ENCODE measurements around the gene SLC38A9.

SLC38A9 gene

DNA sequence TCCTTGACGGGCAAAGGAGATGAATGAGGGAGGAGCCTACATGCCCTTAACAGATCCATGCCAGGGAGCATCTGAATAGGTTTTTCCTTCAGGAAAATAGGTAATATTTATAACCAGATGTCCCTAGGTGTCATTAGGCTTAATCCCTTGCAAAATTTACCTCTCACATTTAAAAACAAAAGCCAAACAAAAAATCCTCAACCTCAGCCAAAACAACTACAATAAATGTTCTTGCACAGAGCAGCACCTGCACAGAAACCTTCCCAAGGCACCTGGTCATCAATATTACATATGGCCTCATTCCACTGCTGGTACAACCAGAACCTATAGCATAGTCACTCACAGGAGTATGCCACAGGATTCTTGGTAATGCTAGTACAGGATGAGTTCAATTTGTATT is 30.1 kb downstream of the SLC38A9 start:
- Histone ChIP-seq H3K9me3 (replicated peaks; ENCODE audit: insufficient read depth, low read length) (no peaks in the 10 kb centered on the region), H3K36me3 (replicated peaks; ENCODE audit: insufficient read depth, low read length) (no peaks in the 10 kb centered on the region), H3K4me2 (ENCODE audit: low read depth, low read length) (no peak overlapping the region), H3K79me2 (ENCODE audit: low read length) (no peaks in the 10 kb centered on the region), H3K9ac (ENCODE audit: low read length) (no peak overlapping the region), H3K27ac (ENCODE audit: low read length) (no peak overlapping the region), H3K4me1 (ENCODE audit: low read length) (peaks cover 2% of the 10 kb centered on the region; the same call in 1 of the 2 replicates), H3K27me3 (replicated peaks; ENCODE audit: insufficient read depth, low read length) (no peaks in the 10 kb centered on the region), H4K20me1 (ENCODE audit: insufficient read depth, low read length) (no peaks in the 10 kb centered on the region), H3K4me3 (ENCODE audit: low read length) (no peak overlapping the region), H2AFZ (ENCODE audit: low read length) (no peak overlapping the region), H3K9me2 (replicated peaks; ENCODE audit: insufficient read depth, low read length) (no peaks in the 10 kb centered on the region), H3F3A (ENCODE audit: insufficient read depth, low read length) (no peaks in the 10 kb centered on the region; the same call in 1 of the 2 replicates)
- TF ChIP-seq, protein P1, sequence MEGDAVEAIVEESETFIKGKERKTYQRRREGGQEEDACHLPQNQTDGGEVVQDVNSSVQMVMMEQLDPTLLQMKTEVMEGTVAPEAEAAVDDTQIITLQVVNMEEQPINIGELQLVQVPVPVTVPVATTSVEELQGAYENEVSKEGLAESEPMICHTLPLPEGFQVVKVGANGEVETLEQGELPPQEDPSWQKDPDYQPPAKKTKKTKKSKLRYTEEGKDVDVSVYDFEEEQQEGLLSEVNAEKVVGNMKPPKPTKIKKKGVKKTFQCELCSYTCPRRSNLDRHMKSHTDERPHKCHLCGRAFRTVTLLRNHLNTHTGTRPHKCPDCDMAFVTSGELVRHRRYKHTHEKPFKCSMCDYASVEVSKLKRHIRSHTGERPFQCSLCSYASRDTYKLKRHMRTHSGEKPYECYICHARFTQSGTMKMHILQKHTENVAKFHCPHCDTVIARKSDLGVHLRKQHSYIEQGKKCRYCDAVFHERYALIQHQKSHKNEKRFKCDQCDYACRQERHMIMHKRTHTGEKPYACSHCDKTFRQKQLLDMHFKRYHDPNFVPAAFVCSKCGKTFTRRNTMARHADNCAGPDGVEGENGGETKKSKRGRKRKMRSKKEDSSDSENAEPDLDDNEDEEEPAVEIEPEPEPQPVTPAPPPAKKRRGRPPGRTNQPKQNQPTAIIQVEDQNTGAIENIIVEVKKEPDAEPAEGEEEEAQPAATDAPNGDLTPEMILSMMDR (IDR thresholded peaks at IDR 0.05; ENCODE audit: low read length), result no peak
- TF ChIP-seq EZH2phosphoT487 (IDR thresholded peaks at IDR 0.05; ENCODE audit: low read length), result no peak
- TF ChIP-seq EZH2 (optimal IDR thresholded peaks at IDR 0.05; ENCODE audit: low read depth, low read length), result no peak
- DNase-seq, result no peak

DNA sequence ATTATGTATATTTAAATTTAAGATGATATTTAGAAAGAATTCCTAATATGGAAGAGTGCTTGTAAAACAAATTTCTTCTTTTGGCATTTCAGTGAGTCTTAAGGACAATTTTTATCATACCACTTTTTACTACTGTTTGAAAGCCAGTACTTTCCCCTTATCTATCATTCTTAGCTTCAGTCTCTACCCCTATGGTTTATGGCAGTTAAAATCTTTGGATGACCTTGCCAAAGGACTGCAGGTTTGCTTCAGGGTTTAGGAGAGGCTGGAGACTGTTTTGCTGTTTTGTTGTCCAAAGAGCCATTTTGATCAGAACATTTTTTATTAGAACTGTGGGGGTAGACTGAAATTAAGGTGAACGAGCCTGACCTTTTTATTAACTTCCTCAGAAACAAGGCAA is 30.8 kb downstream of the SLC38A9 start:
- Histone ChIP-seq H3K27ac (ENCODE audit: low read length) (no peak overlapping the region), H2AFZ (ENCODE audit: low read length) (no peak overlapping the region), H3K36me3 (replicated peaks; ENCODE audit: insufficient read depth, low read length) (no peaks in the 10 kb centered on the region), H3K9me3 (replicated peaks; ENCODE audit: insufficient read depth, low read length) (no peaks in the 10 kb centered on the region), H3K27me3 (replicated peaks; ENCODE audit: insufficient read depth, low read length) (no peaks in the 10 kb centered on the region), H3K4me1 (ENCODE audit: low read length) (peaks cover 4% of the 10 kb centered on the region; the same call in 1 of the 2 replicates), H3K4me2 (ENCODE audit: low read depth, low read length) (no peak overlapping the region), H3K9me2 (replicated peaks; ENCODE audit: insufficient read depth, low read length) (no peaks in the 10 kb centered on the region), H3F3A (ENCODE audit: insufficient read depth, low read length) (no peaks in the 10 kb centered on the region; the same call in 1 of the 2 replicates), H3K79me2 (ENCODE audit: low read length) (no peaks in the 10 kb centered on the region), H3K4me3 (ENCODE audit: low read length) (no peak overlapping the region), H3K9ac (ENCODE audit: low read length) (no peak overlapping the region), H4K20me1 (ENCODE audit: insufficient read depth, low read length) (no peaks in the 10 kb centered on the region)
- no peak for DNase-seq
- no peak for TF ChIP-seq EZH2phosphoT487 (IDR thresholded peaks at IDR 0.05; ENCODE audit: low read length)
- TF ChIP-seq, protein P1 (IDR thresholded peaks at IDR 0.05; ENCODE audit: low read length), result no peak
- TF ChIP-seq EZH2 (optimal IDR thresholded peaks at IDR 0.05; ENCODE audit: low read depth, low read length), result no peak

- no peaks in the 10 kb centered on the region for H3K9me2 ChIP-seq (replicated peaks; ENCODE audit: insufficient read depth, low read length)
- no peak overlapping the region for H3K9ac ChIP-seq (ENCODE audit: low read length)
- H3K4me3 ChIP-seq (ENCODE audit: low read length), result no peak overlapping the region
- H3K79me2 ChIP-seq (ENCODE audit: low read length), result no peaks in the 10 kb centered on the region
- no peak for TF ChIP-seq EZH2phosphoT487 (IDR thresholded peaks at IDR 0.05; ENCODE audit: low read length)
- TF ChIP-seq, protein P1 (IDR thresholded peaks at IDR 0.05; ENCODE audit: low read length), result no peak
- no peak for TF ChIP-seq EZH2 (optimal IDR thresholded peaks at IDR 0.05; ENCODE audit: low read depth, low read length)
- H3K27me3 ChIP-seq (replicated peaks; ENCODE audit: insufficient read depth, low read length), result no peaks in the 10 kb centered on the region
- H4K20me1 ChIP-seq (ENCODE audit: insufficient read depth, low read length), result no peaks in the 10 kb centered on the region
- DNase-seq, result no peak
- no peaks in the 10 kb centered on the region; the same call in 1 of the 2 replicates for H3F3A ChIP-seq (ENCODE audit: insufficient read depth, low read length)
- no peaks in the 10 kb centered on the region for H3K9me3 ChIP-seq (replicated peaks; ENCODE audit: insufficient read depth, low read length)
- H3K4me2 ChIP-seq (ENCODE audit: low read depth, low read length), result no peak overlapping the region
- no peak overlapping the region for H2AFZ ChIP-seq (ENCODE audit: low read length)
- peaks cover 13% of the 10 kb centered on the region for H3K4me1 ChIP-seq (ENCODE audit: low read length)
- no peak overlapping the region for H3K27ac ChIP-seq (ENCODE audit: low read length)
- no peaks in the 10 kb centered on the region for H3K36me3 ChIP-seq (replicated peaks; ENCODE audit: insufficient read depth, low read length)
These were observed 31.8 kb downstream of the SLC38A9 start for GRCh38 chr5:55680353-55680752.
